HG03060 (cell line): ENCODE measurements around the gene CHAF1B.
"Not testable (repeated sequence)": the region's sequence is repeated elsewhere in the genome, so short reads cannot be mapped to it uniquely, and the experiment has no call there.

Source experiments
- ATAC-seq: cut with Tn5 transposase; IDR thresholded peaks from one replicate; pipeline ENCODE4 v1.9.1; 2021; ENCODE audit warnings: low read depth, moderate number of reproducible peaks; ENCODE audit not compliant: unreplicated experiment

CHAF1B gene

GRCh38 chr21:36386031-36386642 lies 945 bp downstream of the CHAF1B start:
- no peak for ATAC-seq

- ATAC-seq = no peak
These were observed 2.9 kb downstream of the CHAF1B start for GRCh38 chr21:36388096-36388495.

DNA sequence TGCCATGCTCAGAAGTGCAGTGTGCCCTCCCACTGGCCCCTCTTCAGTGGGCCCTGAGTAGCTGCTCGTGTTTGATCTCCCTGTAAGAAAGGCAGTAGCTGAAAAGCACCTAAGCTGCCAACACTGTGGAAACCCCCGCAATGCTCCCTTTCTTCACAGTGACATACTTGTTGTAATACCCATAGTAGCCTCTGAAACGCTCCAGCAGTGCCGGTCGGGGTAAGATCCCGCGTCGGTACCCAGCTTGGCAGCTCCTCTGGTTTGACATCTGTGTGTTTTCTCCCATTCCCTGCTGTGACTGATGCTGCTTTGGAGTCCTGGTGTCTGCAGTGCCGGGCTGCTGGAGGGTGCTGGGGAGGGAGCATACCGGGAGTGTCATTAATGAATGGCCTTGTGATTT lies 3.6 kb downstream of the CHAF1B start:
- no peak for ATAC-seq

DNA sequence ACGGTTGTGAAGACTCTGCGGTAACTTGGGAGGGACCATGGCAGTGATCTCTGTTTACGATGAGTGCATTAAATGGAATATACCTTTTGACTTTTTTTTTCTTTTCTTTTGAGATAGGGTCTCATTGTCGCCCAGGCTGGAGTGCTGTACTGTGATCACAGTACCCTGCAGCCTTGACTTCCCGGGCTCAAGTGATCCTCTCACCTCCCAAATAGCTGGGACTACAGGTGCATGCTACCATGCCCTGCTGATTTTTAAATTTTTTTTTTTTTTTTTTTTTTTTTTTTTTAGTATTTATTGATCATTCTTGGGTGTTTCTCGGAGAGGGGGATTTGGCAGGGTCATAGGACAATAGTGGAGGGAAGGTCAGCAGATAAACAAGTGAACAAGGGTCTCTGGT lies 6.5 kb downstream of the CHAF1B start:
- ATAC-seq = not testable (repeated sequence)

- no peak for ATAC-seq
These were observed 10.3 kb downstream of the CHAF1B start for GRCh38 chr21:36395353-36396111.

DNA sequence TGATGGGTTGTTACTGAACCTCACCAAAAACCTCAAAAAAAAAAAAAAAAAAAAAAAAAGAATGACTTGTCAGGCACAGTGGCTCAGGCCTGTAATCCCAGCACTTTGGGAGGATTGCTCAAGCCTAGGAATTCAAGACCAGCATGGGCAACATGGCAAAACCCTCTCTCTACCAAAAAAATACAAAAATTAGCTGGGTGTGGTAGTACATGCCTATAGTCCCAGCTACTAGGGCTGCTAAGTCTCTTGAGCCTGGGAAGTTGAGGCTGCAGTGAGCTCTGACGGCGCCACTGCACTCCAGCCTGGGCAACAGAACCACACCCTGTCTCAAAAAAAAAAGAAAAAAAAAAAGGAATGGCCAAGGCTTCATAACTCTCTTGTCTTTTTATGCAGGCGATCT lies 11.1 kb downstream of the CHAF1B start:
- ATAC-seq = no peak

GRCh38 chr21:36396971-36397370 lies 11.8 kb downstream of the CHAF1B start:
- no peak for ATAC-seq

GRCh38 chr21:36397606-36398005 lies 12.4 kb downstream of the CHAF1B start:
- no peak for ATAC-seq

- not testable (repeated sequence) for ATAC-seq
These were observed 14.5 kb downstream of the CHAF1B start for GRCh38 chr21:36399736-36400135.

GRCh38 chr21:36400719-36401118 lies 15.5 kb downstream of the CHAF1B start:
- no peak for ATAC-seq

DNA sequence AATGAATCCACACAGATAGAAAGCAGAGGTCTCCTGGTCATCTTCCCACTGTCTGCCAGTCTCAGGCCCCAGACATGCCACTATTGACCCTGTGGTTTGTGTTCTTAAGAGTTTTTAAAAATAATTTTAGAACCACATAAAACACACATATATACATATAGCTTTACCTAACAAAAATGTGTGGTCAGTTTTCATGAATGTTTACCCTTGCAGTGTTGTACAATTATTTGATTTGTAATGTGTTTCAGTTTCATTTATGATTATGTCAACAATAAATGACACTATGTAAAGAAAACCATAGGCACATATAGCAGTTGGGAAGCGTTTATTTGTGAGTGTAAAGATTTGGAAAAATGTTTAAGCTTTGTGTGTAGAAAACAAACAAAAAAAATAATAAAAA lies 17.1 kb downstream of the CHAF1B start:
- no peak for ATAC-seq

DNA sequence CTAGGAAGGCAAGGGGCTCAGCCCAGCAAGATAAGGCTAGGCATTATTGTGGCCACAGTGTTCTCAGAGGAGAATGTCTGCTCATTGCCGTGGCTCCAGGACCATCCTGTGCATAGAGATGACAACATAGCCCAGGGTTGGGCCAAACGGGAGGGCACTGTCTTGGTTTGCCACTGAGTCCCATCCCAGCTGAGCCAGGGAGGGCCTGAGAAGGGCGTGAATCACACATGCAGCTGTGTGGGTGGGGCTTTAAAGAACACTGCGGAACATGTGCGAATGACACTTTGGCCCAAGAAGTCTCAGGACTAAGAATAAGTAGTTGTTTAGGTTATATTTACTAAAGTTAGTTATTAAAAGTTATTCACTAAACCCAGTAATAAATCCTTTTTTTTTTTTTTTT lies 18.5 kb downstream of the CHAF1B start:
- ATAC-seq = no peak

DNA sequence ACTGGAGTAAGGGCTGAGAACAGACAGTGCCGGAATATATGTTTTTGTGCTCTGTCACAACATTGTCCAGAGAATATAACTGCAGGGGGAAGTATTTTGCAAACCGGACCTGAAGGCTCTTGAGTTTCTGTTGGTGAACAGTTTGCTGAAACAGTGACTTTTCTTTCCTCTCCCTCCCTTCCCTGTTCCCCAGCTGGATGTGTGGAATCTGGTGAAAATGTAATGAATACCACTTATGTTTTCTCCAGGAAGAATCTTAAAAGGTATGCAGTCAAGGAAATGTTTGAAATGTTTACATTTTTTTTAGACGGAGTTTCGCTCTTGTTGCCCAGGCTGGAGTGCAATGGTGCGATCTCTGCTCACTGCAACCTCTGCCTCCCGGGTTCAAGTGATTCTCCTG lies 23.4 kb downstream of the CHAF1B start:
- ATAC-seq = no peak

- ATAC-seq = no peak
These were observed 26.1 kb downstream of the CHAF1B start for GRCh38 chr21:36411301-36411700.

- no peak for ATAC-seq
These were observed 27.7 kb downstream of the CHAF1B start for GRCh38 chr21:36412916-36413315.

- no peak for ATAC-seq
These were observed 30.2 kb downstream of the CHAF1B start for GRCh38 chr21:36415375-36415774.

GRCh38 chr21:36419241-36419640 lies 34.0 kb downstream of the CHAF1B start:
- ATAC-seq = no peak

GRCh38 chr21:36419996-36420395 lies 34.8 kb downstream of the CHAF1B start:
- ATAC-seq = no peak

DNA sequence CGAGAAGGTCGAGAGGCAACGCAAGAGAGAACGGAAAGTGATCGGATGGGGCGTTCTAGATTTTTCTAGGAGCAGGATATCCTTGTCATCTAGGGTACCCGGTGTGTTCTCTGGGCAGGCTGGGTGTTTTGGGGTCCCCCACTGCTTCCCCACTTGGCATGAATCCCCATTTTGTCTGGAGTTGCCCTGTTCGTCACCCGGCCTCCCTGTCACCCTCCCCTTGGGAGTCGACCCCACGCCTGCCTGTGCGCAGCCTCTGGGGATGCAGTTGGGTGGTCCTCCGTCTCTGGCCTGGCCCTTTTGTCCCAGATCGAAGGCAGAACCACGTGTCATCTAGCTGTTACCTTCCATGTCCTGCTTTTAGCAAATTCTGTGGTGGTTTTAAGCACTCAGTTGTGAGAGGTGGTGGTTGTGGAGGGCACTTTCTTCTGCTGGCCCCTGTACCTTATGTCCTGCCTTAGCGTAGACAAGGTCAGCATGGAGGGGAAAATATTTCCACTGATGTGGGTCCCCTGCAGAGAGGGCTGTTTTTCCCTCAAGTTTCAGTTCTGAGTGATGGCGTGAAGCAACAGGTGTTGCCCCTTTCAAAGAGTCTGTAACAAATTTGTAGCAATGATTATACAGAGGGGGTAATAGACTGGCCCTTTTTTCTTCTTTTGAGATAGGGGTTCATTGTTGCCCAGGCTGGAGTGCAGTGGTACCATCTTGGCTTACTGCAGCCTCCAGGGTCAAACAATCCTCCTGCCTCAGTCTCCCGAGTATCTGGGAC lies 35.6 kb downstream of the CHAF1B start:
- no peak for ATAC-seq

- no peak for ATAC-seq
These were observed 37.3 kb downstream of the CHAF1B start for GRCh38 chr21:36422279-36423098.
